Neural crest cell (in vitro differentiated cells): Measurements from ENCODE around the gene PPP6R3. TPM values are rescaled to one million over a fixed set of nuclear protein-coding genes. Genes with fewer than 3 reads are reported as not detected.

Experiments used
- DNase-seq: peaks from one replicate; pipeline ENCODE4 v3.0.0; 2021; ENCODE audit warnings: low read depth, mixed read lengths, low spot score
- H3K27ac Mint-ChIP-seq: one replicate; pipeline ENCODE4 v1.8.0; 2021; ENCODE audit warnings: mild to moderate bottlenecking, mixed read lengths; ENCODE audit not compliant: unreplicated experiment
- H3K27me3 Mint-ChIP-seq: 2 replicates; pipeline ENCODE4 v1.8.0; 2021; ENCODE audit warnings: low read depth, mild to moderate bottlenecking, mixed read lengths
- H3K36me3 Mint-ChIP-seq: 2 replicates; pipeline ENCODE4 v1.8.0; 2021; ENCODE audit warnings: low read depth, mild to moderate bottlenecking, mixed read lengths
- H3K4me1 Mint-ChIP-seq: 2 replicates; pipeline ENCODE4 v1.8.0; 2021; ENCODE audit warnings: mixed read lengths
- H3K4me3 Mint-ChIP-seq: one replicate; pipeline ENCODE4 v1.8.0; 2021; ENCODE audit warnings: mild to moderate bottlenecking, mixed read lengths
- H3K9me3 Mint-ChIP-seq: 2 replicates; pipeline ENCODE4 v1.8.0; 2021; ENCODE audit warnings: mixed read lengths
- total RNA-seq: library from RNA; stranded (reverse); gene quantifications from 2 replicates; pipeline ENCODE4 v1.2.1, GENCODE V29; 2021
- TF ChIP-seq, protein P1 (sequence below): fragments of 200-600 bp; sonication (generic); conservative IDR thresholded peaks from 2 replicates; pipeline ENCODE4 v1.5.0; 2021; ENCODE audit warnings: antibody characterized with exemption, mild to moderate bottlenecking

The PPP6R3 gene
- total RNA-seq, 1 donor from 2014 or later = 111 TPM

DNA sequence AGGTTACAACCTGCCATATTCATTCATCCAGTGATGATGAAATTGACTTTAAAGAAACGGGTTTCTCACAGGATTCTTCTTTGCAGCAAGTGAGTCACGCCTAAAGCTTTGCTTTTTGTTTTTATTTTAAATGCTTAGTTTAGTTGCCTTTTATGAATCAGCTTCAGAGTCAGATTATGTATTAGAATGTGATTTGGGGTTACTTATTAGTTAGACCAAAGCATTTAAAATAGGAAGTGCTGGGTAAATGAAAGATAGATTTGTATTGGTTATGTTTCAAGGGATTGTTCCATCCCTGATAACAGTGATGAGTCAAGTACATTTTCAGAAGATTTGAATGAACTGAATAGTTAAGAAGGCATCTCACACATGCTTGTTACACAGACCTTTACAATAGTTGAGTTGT is 122.5 kb downstream of the PPP6R3 start:
- Mint-ChIP-seq H3K36me3 (peaks cover 21% of the 10 kb centered on the region), H3K27me3 (no peaks in the 10 kb centered on the region), H3K9me3 (no peaks in the 10 kb centered on the region), H3K27ac (no peak overlapping the region), H3K4me3 (no peak overlapping the region), H3K4me1 (peaks cover 8% of the 10 kb centered on the region)
- TF ChIP-seq, protein P1, sequence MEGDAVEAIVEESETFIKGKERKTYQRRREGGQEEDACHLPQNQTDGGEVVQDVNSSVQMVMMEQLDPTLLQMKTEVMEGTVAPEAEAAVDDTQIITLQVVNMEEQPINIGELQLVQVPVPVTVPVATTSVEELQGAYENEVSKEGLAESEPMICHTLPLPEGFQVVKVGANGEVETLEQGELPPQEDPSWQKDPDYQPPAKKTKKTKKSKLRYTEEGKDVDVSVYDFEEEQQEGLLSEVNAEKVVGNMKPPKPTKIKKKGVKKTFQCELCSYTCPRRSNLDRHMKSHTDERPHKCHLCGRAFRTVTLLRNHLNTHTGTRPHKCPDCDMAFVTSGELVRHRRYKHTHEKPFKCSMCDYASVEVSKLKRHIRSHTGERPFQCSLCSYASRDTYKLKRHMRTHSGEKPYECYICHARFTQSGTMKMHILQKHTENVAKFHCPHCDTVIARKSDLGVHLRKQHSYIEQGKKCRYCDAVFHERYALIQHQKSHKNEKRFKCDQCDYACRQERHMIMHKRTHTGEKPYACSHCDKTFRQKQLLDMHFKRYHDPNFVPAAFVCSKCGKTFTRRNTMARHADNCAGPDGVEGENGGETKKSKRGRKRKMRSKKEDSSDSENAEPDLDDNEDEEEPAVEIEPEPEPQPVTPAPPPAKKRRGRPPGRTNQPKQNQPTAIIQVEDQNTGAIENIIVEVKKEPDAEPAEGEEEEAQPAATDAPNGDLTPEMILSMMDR = no peak
- DNase-seq = no peak

- TF ChIP-seq, protein P1 = peak; percentile 67
- no peak overlapping the region for H3K4me3 Mint-ChIP-seq
- H3K9me3 Mint-ChIP-seq = no peaks in the 10 kb centered on the region
- H3K27me3 Mint-ChIP-seq = no peaks in the 10 kb centered on the region
- peaks cover 21% of the 10 kb centered on the region for H3K36me3 Mint-ChIP-seq
- DNase-seq = peak; percentile 68
- H3K27ac Mint-ChIP-seq = no peak overlapping the region
- H3K4me1 Mint-ChIP-seq = peaks cover 8% of the 10 kb centered on the region
These were observed 123.5 kb downstream of the PPP6R3 start for GRCh38 chr11:68584097-68584496.

DNA sequence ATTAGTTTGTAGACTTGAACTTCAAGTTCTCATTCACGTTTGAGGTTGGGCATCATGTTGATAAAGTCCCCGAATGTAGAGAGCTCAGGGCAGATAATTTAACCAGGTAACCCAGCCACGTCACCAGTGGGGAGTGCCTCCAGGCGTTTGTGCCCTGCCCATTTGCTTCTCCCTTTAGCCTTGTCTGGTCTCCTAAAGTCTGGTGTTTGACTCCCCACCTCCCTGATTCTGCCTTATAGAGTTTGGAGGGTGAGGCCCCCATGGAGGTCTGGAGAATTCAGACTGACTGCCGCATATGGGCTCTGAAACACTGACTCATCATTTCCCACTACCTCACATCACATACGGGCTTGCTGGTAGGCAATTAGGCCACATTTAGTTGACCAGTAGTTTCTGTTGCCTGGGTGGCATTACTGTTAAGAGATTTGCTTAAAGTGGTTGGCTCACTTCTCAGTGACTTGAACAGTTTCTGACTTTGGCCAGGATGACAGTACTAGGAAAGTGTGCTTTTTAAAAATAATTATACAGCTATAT is 124.5 kb downstream of the PPP6R3 start:
- peaks cover 8% of the 10 kb centered on the region for H3K4me1 Mint-ChIP-seq

GRCh38 chr11:68589547-68590216 is 129.1 kb downstream of the PPP6R3 start:
- Mint-ChIP-seq H3K4me3 (no peak overlapping the region), H3K27me3 (no peaks in the 10 kb centered on the region), H3K4me1 (no peaks in the 10 kb centered on the region), H3K9me3 (no peaks in the 10 kb centered on the region), H3K27ac (no peak overlapping the region), H3K36me3 (peaks cover 5% of the 10 kb centered on the region)
- TF ChIP-seq, protein P1 = no peak
- no peak for DNase-seq

More for the DNA sequence above, 124.5 kb downstream of the PPP6R3 start:
- H3K36me3 Mint-ChIP-seq = peaks cover 17% of the 10 kb centered on the region
- no peaks in the 10 kb centered on the region for H3K9me3 Mint-ChIP-seq
- no peak overlapping the region for H3K27ac Mint-ChIP-seq
- TF ChIP-seq, protein P1 = no peak
- no peak overlapping the region for H3K4me3 Mint-ChIP-seq
- DNase-seq = no peak
- H3K27me3 Mint-ChIP-seq = no peaks in the 10 kb centered on the region

DNA sequence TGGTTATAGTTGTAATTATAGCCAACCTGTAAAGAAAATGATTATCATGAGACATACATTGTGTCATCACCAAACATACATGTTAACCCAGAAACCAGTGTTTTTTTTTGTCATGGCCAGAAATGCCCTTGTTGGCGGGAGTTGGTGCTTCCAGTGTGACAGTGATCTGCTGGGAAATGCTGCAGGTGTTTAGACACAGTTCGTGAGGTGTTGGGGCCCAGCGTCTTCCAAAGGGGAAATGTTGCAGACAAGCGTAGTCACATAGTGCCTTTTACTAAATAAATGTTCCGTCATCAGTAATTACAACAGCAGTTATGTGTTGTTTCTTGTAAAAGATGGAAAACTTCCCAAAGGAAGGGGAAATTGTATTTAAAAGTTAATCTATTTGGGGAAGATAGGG is 131.2 kb downstream of the PPP6R3 start:
- Mint-ChIP-seq H3K27me3 (no peaks in the 10 kb centered on the region), H3K4me3 (no peak overlapping the region), H3K4me1 (no peaks in the 10 kb centered on the region), H3K36me3 (peaks cover 11% of the 10 kb centered on the region), H3K9me3 (no peaks in the 10 kb centered on the region), H3K27ac (no peak overlapping the region)
- DNase-seq = no peak
- TF ChIP-seq, protein P1 = no peak
